Muscle of back (tissue), 11 donors: Measurements from ENCODE around the gene SLC6A2. TPM values are rescaled to one million over a fixed set of nuclear protein-coding genes. Genes with fewer than 3 reads are reported as not detected.
"Not testable (repeated sequence)": the region's sequence is repeated elsewhere in the genome, so short reads cannot be mapped to it uniquely, and the experiment has no call there.

Source experiments
- DNase-seq, 3 donors: peaks; one replicate each; pipeline versions ENCODE4 v3.0.0 to v3.0.0-alpha.2; 2013
- polyA plus RNA-seq, 10 donors: library from polyadenylated mRNA; unstranded; fragments of 120-200 nt; gene quantifications; one replicate each; pipeline ENCODE4 v1.2.1, GENCODE V29; 2013; ENCODE audit not compliant: insufficient read length in 10 of 10

SLC6A2 gene
- polyA plus RNA-seq, 10 donors, result 0.80 to 2.7 (median 1.8) TPM

GRCh38 chr16:55710466-55710865, 54.7 kb downstream of the SLC6A2 start:
- no peak for DNase-seq

- peak; percentile 39 to 78 (median 73) for DNase-seq
These were observed 56.4 kb downstream of the SLC6A2 start for GRCh38 chr16:55711959-55712876.

- no peak for DNase-seq
These were observed 57.3 kb downstream of the SLC6A2 start for GRCh38 chr16:55713103-55713502.

GRCh38 chr16:55717326-55717725, 61.5 kb downstream of the SLC6A2 start:
- no peak for DNase-seq

GRCh38 chr16:55725055-55725777, 69.4 kb downstream of the SLC6A2 start:
- DNase-seq, result no peak

- no peak for DNase-seq
These were observed 73.0 kb downstream of the SLC6A2 start for GRCh38 chr16:55728797-55729196.

GRCh38 chr16:55730115-55730514, 74.3 kb downstream of the SLC6A2 start:
- no peak for DNase-seq

- no peak for DNase-seq
These were observed 76.7 kb downstream of the SLC6A2 start for GRCh38 chr16:55732496-55732895.

- no peak for DNase-seq
These were observed 78.9 kb downstream of the SLC6A2 start for GRCh38 chr16:55734665-55735064.

GRCh38 chr16:55735120-55735781, 79.5 kb downstream of the SLC6A2 start:
- no peak for DNase-seq

GRCh38 chr16:55736671-55737070, 80.9 kb downstream of the SLC6A2 start:
- no peak for DNase-seq

- DNase-seq, result no peak
These were observed 81.5 kb downstream of the SLC6A2 start for GRCh38 chr16:55737318-55737717.

- DNase-seq, result no peak
These were observed 82.2 kb downstream of the SLC6A2 start for GRCh38 chr16:55737966-55738365.

GRCh38 chr16:55746081-55746480, 90.3 kb downstream of the SLC6A2 start:
- no peak for DNase-seq

GRCh38 chr16:55747785-55748184, 92.0 kb downstream of the SLC6A2 start:
- no peak for DNase-seq

GRCh38 chr16:55752465-55753144, 96.8 kb downstream of the SLC6A2 start:
- not testable (repeated sequence) for DNase-seq

GRCh38 chr16:55753145-55753631, 97.4 kb downstream of the SLC6A2 start:
- DNase-seq, result not testable (repeated sequence)
